HUES48 (cell line): ENCODE results near the gene ATP1B4.

Experiments
- H3K27ac ChIP-seq: one replicate; pipeline ENCODE4 v1.7.0; 2013; ENCODE audit warnings: low read depth, low read length, inconsistent platforms
- H3K27me3 ChIP-seq: 2 replicates; pipeline ENCODE4 v1.6.1; 2013; ENCODE audit warnings: mild to moderate bottlenecking, low read length; ENCODE audit not compliant: control insufficient read depth, insufficient read depth
- H3K36me3 ChIP-seq: 2 replicates; pipeline ENCODE4 v1.6.1; 2013; ENCODE audit warnings: low read length; ENCODE audit not compliant: control insufficient read depth, insufficient read depth
- H3K4me1 ChIP-seq: 2 replicates; pipeline ENCODE4 v1.6.1; 2013; ENCODE audit warnings: mild to moderate bottlenecking, low read length; ENCODE audit not compliant: control insufficient read depth, insufficient read depth
- H3K4me3 ChIP-seq: 2 replicates; pipeline ENCODE4 v1.5.1; 2013; ENCODE audit warnings: mild to moderate bottlenecking, low read depth, low read length
- H3K9ac ChIP-seq: 2 replicates; pipeline ENCODE4 v1.6.1; 2013; ENCODE audit warnings: mild to moderate bottlenecking, low read depth, low read length, moderate library complexity
- H3K9me3 ChIP-seq: 2 replicates; pipeline ENCODE4 v1.6.1; 2013; ENCODE audit warnings: low read length; ENCODE audit not compliant: control insufficient read depth, insufficient read depth

The ATP1B4 gene

GRCh38 chrX:120361764-120362305 lies at the start of gene ATP1B4:
Gene ATP1B4, plus strand, starts transcription at chrX:120362089. Its CDS starts 80 bp downstream, at chrX:120362169.
- Histone ChIP-seq H3K4me1 (peaks cover 14% of the 10 kb centered on the region), H3K27ac (no peak within 1 kb of the TSS), H3K36me3 (no peaks in the 10 kb centered on the region), H3K9ac (no peak within 1 kb of the TSS), H3K4me3 (no peak within 1 kb of the TSS), H3K9me3 (no peaks in the 10 kb centered on the region), H3K27me3 (no peaks in the 10 kb centered on the region)

DNA sequence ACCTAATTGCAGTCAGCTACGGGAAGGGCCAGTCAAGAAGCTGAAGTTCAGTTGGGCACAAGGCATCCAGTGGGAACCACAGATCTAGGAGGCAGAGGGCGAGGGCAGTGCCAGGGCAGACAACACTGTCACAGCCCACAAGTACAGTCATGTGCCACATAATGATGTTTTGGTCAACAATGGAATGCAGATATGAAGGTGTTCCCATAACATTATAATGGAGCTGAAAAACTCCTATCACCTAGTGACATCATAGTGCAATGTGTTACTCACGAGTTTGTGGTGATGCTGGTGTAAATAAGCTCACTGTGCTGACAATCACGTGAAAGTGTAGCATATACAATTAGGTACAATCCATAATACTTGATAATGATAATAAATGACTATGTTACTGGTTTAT lies 46.1 kb upstream of the ATP1B4 start:
- H3K27ac ChIP-seq = no peak overlapping the region
- no peak overlapping the region for H3K9ac ChIP-seq
- no peaks in the 10 kb centered on the region for H3K36me3 ChIP-seq
- no peak overlapping the region for H3K4me3 ChIP-seq
- H3K4me1 ChIP-seq = no peaks in the 10 kb centered on the region
- H3K9me3 ChIP-seq = no peaks in the 10 kb centered on the region
- H3K27me3 ChIP-seq = peaks cover 77% of the 10 kb centered on the region

DNA sequence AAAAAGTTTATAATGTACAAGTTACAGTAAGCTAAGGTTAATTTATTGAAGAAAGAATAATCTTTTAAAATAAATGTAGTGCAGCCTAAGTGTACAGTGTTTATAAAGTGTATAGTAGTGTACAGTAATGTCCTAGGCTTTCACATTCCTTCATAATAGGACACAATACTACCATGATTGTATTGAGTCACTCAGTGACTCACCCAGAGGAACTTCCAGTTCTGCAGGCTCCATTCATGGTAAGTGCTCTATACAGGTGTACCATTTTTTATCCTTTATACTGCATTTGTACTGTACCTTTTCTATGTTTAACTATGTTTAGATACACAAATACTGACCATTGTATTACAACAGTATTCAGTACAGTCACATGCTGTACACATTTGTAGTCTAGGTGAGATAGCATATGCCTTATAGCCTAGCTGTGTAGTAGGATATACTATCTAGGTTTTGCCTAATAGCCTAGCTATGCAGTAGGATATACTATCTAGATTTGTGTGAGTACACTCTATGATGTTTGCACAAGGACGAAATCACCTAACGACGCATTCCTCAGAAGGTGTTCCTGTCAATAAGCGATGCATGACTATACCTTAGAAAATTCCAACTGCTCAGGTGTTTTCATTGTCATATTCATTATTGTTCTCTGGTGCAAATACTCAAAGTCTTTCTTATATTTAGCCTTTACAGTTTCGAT lies 45.2 kb upstream of the ATP1B4 start:
- Histone ChIP-seq H3K4me1 (no peaks in the 10 kb centered on the region), H3K27ac (no peak overlapping the region), H3K36me3 (no peaks in the 10 kb centered on the region), H3K9me3 (no peaks in the 10 kb centered on the region), H3K4me3 (no peak overlapping the region), H3K9ac (no peak overlapping the region), H3K27me3 (peaks cover 69% of the 10 kb centered on the region)

GRCh38 chrX:120318411-120318810 lies 43.5 kb upstream of the ATP1B4 start:
- Histone ChIP-seq H3K9ac (no peak overlapping the region), H3K4me3 (no peak overlapping the region), H3K27ac (no peak overlapping the region), H3K36me3 (no peaks in the 10 kb centered on the region), H3K27me3 (peaks cover 53% of the 10 kb centered on the region), H3K9me3 (no peaks in the 10 kb centered on the region), H3K4me1 (no peaks in the 10 kb centered on the region)

DNA sequence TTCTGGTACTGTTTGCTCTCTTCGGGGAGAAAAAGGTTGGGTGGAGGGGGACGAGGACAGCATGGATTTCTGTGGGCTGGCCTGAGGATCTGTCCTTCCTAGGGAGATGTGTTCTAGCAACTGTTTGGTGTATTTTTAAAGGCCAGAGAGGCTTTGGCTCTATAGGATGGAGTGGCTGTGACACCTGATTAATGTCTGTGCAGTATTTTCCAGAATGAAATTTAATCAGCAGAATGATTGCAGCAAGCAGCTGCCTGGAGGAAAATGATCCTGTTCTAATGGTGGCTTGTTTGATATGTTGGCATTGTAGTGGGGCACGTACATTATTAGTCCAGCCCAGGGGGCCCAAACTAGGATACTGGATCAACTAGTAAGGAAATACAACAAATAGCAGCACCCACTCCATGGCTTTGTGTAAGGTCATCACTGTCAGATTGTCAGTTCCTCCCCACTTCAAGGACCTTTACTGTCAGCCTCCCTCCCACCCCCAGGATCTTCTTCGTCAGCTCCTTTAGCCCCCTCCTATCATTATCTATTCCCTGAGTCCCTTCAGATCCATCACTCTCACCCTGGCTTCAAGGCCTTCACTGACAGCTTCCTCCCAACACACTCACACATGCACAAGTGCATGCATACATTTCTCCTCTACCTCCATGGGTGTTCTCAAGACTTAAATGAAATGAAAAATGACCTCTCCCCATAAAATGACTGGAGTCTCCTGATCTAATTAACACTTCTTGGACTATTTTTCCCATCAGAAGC lies 40.2 kb upstream of the ATP1B4 start:
- no peaks in the 10 kb centered on the region for H3K9me3 ChIP-seq
- no peak overlapping the region for H3K27ac ChIP-seq
- peaks cover 22% of the 10 kb centered on the region for H3K27me3 ChIP-seq
- H3K36me3 ChIP-seq = no peaks in the 10 kb centered on the region
- H3K4me1 ChIP-seq = no peaks in the 10 kb centered on the region
- no peak overlapping the region for H3K4me3 ChIP-seq
- no peak overlapping the region for H3K9ac ChIP-seq

DNA sequence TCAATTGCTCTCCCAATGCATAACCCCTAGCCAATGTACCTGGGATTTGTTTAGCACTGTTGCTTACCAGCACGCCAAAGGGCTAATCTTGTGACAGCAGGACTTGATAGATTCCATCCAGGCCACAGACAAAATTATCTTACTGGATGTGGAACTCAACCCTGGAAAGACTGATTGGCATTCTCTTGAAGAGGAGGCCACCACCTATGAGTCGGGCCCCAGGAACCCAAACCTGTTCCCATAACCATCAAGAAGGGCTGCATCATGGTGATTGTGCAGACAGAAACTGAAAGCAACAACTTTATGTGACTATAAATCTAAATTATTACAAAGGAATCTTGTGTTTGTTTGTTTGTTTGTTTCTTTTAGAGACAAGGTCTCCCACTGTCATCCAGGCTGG lies 30.8 kb upstream of the ATP1B4 start:
- no peak overlapping the region for H3K27ac ChIP-seq
- H3K4me1 ChIP-seq = peaks cover 22% of the 10 kb centered on the region
- H3K9ac ChIP-seq = no peak overlapping the region
- peaks cover 8% of the 10 kb centered on the region; the same call in 1 of the 2 replicates for H3K9me3 ChIP-seq
- no peak overlapping the region for H3K4me3 ChIP-seq
- no peaks in the 10 kb centered on the region for H3K27me3 ChIP-seq
- H3K36me3 ChIP-seq = no peaks in the 10 kb centered on the region

DNA sequence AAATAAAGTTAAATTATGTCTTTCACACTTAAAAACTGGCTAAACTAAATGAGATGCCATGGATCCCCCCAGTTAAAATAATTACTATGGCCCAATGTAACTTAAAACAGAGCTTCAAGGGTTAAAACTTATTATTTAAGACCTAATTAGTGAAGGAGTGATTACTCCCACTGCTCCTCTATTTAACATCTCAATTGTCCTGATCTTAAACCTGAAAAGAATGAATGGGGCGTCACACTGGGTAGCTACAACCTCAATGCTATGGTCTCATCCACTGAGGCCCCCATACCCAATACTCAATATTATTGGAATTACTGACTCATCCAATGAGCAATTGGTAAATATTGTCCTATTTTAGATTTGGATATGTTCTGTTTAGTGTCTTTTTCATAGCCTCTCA lies 29.5 kb upstream of the ATP1B4 start:
- peaks cover 20% of the 10 kb centered on the region for H3K9me3 ChIP-seq
- no peak overlapping the region for H3K9ac ChIP-seq
- H3K4me3 ChIP-seq = 0 out of 2 replicates have a peak overlapping the region, but pooled peaks have one; percentile 20
- H3K4me1 ChIP-seq = peaks cover 22% of the 10 kb centered on the region
- H3K36me3 ChIP-seq = no peaks in the 10 kb centered on the region
- H3K27me3 ChIP-seq = no peaks in the 10 kb centered on the region
- no peak overlapping the region for H3K27ac ChIP-seq

GRCh38 chrX:120334151-120334550 lies 27.7 kb upstream of the ATP1B4 start:
- H3K27me3 ChIP-seq = no peaks in the 10 kb centered on the region

GRCh38 chrX:120334603-120335002 lies 27.3 kb upstream of the ATP1B4 start:
- Histone ChIP-seq H3K4me1 (peaks cover 22% of the 10 kb centered on the region), H3K36me3 (no peaks in the 10 kb centered on the region), H3K4me3 (no peak overlapping the region), H3K9ac (no peak overlapping the region), H3K27ac (no peak overlapping the region), H3K27me3 (no peaks in the 10 kb centered on the region), H3K9me3 (peaks cover 30% of the 10 kb centered on the region)

More at GRCh38 chrX:120334151-120334550, 27.7 kb upstream of the ATP1B4 start:
- H3K4me1 ChIP-seq = peaks cover 22% of the 10 kb centered on the region
- H3K9me3 ChIP-seq = peaks cover 26% of the 10 kb centered on the region
- H3K27ac ChIP-seq = no peak overlapping the region
- no peak overlapping the region for H3K4me3 ChIP-seq
- H3K36me3 ChIP-seq = no peaks in the 10 kb centered on the region
- H3K9ac ChIP-seq = no peak overlapping the region

DNA sequence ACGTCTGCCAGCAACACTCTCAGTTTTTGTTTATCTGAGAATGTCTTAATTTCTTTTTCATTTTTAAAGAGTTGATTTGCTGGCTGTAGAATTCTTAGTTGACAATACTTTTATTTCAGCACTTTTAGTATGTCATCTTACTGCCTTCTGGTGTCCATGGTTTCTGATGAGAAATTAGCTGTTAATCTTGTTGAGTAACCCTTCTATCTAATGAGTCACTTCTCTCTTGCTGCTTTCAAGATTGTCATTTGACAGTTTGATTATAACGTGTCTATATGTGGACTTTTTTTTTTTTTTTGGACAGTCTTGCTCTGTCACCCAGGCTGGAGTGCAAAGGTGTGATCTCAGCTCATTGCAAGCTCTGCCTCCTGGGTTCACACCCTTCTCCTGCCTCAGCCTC lies 26.6 kb upstream of the ATP1B4 start:
- H3K27me3 ChIP-seq = no peaks in the 10 kb centered on the region
- no peaks in the 10 kb centered on the region for H3K36me3 ChIP-seq
- H3K4me1 ChIP-seq = peaks cover 22% of the 10 kb centered on the region
- H3K27ac ChIP-seq = no peak overlapping the region
- H3K4me3 ChIP-seq = no peak overlapping the region
- peaks cover 34% of the 10 kb centered on the region for H3K9me3 ChIP-seq
- H3K9ac ChIP-seq = no peak overlapping the region

- Histone ChIP-seq H3K4me1 (peaks cover 16% of the 10 kb centered on the region), H3K27ac (no peak overlapping the region), H3K27me3 (no peaks in the 10 kb centered on the region), H3K9ac (no peak overlapping the region), H3K4me3 (no peak overlapping the region), H3K36me3 (no peaks in the 10 kb centered on the region), H3K9me3 (peaks cover 34% of the 10 kb centered on the region)
Observed at GRCh38 chrX:120336899-120337298, 25.0 kb upstream of the ATP1B4 start.
